GM18861 (cell line): Measurements from ENCODE around the gene EZH1.

Source experiments
- ATAC-seq: cut with Tn5 transposase; IDR thresholded peaks from one replicate; pipeline ENCODE4 v1.9.1; 2021; ENCODE audit not compliant: unreplicated experiment

The EZH1 gene

GRCh38 chr17:42723636-42724035, 21.2 kb downstream of the EZH1 start:
- no peak for ATAC-seq

- ATAC-seq: no peak
These were observed 23.8 kb downstream of the EZH1 start for GRCh38 chr17:42720996-42721583.

- ATAC-seq: no peak
These were observed 35.3 kb downstream of the EZH1 start for GRCh38 chr17:42709561-42709960.

GRCh38 chr17:42708588-42708987, 36.3 kb downstream of the EZH1 start:
- ATAC-seq: no peak

- no peak for ATAC-seq
These were observed 38.1 kb downstream of the EZH1 start for GRCh38 chr17:42706732-42707131.

- ATAC-seq: peak; percentile 49
These were observed 39.9 kb downstream of the EZH1 start for GRCh38 chr17:42704837-42705494.

- peak; percentile 12 for ATAC-seq
These were observed 40.4 kb downstream of the EZH1 start for GRCh38 chr17:42704490-42704836.

- ATAC-seq: no peak
These were observed 42.4 kb downstream of the EZH1 start for GRCh38 chr17:42702446-42702845.

- no peak for ATAC-seq
These were observed 44.1 kb downstream of the EZH1 start for GRCh38 chr17:42700586-42701289.

- ATAC-seq: no peak
These were observed 45.5 kb downstream of the EZH1 start for GRCh38 chr17:42699415-42699740.

GRCh38 chr17:42698736-42699414, 46.0 kb downstream of the EZH1 start:
- no peak for ATAC-seq

- no peak for ATAC-seq
These were observed 47.6 kb downstream of the EZH1 start for GRCh38 chr17:42697108-42697811.

GRCh38 chr17:42695500-42695899, 49.3 kb downstream of the EZH1 start:
- no peak for ATAC-seq

- ATAC-seq: no peak
These were observed 50.3 kb downstream of the EZH1 start for GRCh38 chr17:42694524-42694923.

GRCh38 chr17:42692489-42692888, 52.4 kb downstream of the EZH1 start:
- ATAC-seq: no peak

GRCh38 chr17:42691021-42691545, 53.8 kb downstream of the EZH1 start:
- no peak for ATAC-seq

GRCh38 chr17:42690596-42690995, 54.2 kb downstream of the EZH1 start:
- no peak for ATAC-seq

- ATAC-seq: no peak
These were observed 57.0 kb downstream of the EZH1 start for GRCh38 chr17:42687707-42688320.

- no peak for ATAC-seq
These were observed 58.2 kb downstream of the EZH1 start for GRCh38 chr17:42686520-42687128.

GRCh38 chr17:42685831-42686230, 59.0 kb downstream of the EZH1 start:
- ATAC-seq: no peak
